Activated CD4-positive, CD25-positive, alpha-beta regulatory T cell (primary cell): ENCODE data around the gene LRRC37A2.
"Not testable (repeated sequence)": the region's sequence is repeated elsewhere in the genome, so short reads cannot be mapped to it uniquely, and the experiment has no call there.

Experiments used
- DNase-seq, 4 experiments: peaks; one replicate each; lab custom pipeline; 2025; lab: John Stamatoyannopoulos, UW

The LRRC37A2 gene

GRCh38 chr17:46598344-46598931 is 86.2 kb downstream of the LRRC37A2 start:
- DNase-seq, result not testable (repeated sequence)

- DNase-seq, result not testable (repeated sequence)
Measured at GRCh38 chr17:46600767-46601166, 88.5 kb downstream of the LRRC37A2 start.

- not testable (repeated sequence) for DNase-seq
Measured at GRCh38 chr17:46603125-46603524, 90.9 kb downstream of the LRRC37A2 start.
